Bone marrow (tissue), 2 donors: ENCODE data around the gene MAT2A.
"Not testable (repeated sequence)": the region's sequence is repeated elsewhere in the genome, so short reads cannot be mapped to it uniquely, and the experiment has no call there.

ENCODE experiments used
- DNase-seq, 2 donors: peaks; one replicate each; lab custom pipeline; 2025; lab: John Stamatoyannopoulos, UW

MAT2A gene

DNA sequence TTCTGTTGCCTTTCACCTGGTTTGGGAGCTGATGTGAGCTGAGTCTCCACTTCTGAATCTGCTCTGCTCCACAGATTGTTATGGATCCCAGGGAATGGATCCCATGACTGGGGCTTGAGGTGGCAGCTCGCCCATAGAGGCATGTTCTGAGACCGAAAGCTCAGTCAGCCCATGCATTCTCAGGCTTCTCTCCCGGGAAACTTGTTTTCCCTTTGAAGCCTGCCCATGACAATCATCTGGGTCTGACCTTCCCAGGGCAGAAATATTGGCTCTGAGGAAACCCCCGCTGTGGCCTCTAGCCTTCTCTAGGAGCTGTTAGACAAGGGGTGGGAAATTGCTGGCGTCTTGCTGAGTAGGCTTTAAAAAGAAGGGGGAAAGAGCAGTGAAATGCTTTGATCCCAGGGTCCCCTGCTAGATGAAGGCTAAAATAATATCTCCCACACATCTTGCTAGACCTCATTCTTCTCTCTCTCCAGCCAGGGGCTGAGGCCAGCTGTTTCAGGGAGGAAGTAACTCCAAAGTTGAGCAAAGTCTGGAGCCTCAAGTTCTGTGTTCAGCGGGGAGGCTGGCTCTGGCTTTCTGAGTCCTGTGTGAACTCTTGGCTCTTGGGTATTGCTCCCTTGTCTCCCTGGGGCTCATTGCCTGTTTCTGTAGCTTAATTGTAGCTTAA, 40.4 kb downstream of the MAT2A start:
- peak in 1 of 2 donors; percentile 38 for DNase-seq

DNA sequence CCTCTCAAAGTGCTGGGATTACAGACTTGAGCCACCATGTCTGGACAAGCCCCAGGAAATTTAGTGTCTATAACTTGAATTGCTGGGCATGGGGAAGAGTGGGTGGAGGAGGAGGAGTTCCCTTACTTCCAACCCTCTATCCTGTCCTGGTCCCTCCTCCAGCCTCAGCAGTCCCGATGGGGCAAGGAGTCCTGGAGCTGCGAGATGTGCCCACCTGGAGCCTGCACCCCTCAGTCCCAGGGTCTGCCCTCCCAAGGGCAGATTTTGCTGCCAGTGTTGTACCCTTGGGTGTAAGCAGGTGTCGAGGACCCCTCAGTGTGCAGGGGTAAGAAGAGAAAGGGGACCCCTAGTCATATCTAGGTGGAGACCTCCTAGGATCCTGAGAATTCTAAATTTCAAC, 41.2 kb downstream of the MAT2A start:
- no peak for DNase-seq

- no peak for DNase-seq
These were observed 43.5 kb downstream of the MAT2A start for GRCh38 chr2:85582492-85582891.

DNA sequence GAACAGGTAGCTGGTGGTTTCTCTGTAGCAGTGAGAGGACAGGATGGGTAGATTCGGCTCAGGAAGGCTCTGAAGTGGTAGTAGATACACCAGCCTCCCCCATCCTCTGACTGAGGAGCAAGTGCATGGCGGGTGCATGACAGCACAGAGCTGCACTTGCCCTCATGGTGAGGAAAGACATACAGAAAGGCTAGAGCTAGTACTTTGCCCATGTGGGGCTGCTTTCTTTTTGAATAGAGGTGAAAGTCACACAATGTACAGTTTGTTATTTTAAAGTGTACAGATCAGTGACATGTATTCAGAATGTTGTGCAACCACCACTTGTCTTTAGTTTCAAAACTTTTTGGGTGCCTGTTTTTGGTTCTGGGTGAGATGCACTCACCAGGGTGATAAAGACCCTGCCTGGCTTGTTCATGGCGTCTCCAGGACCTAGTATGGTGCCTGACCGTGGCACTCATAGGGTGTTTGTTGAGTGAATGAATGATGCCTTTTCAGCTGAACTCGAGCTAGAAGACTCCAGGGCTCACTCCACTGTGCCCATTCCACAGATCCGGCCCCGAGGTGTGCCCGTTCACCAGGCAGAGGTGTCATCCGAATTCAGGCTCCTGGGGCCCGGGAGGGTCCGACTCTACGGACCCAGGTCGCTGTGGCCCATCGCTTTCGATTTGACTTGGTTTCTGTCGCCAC, 44.8 kb downstream of the MAT2A start:
- DNase-seq = no peak

DNA sequence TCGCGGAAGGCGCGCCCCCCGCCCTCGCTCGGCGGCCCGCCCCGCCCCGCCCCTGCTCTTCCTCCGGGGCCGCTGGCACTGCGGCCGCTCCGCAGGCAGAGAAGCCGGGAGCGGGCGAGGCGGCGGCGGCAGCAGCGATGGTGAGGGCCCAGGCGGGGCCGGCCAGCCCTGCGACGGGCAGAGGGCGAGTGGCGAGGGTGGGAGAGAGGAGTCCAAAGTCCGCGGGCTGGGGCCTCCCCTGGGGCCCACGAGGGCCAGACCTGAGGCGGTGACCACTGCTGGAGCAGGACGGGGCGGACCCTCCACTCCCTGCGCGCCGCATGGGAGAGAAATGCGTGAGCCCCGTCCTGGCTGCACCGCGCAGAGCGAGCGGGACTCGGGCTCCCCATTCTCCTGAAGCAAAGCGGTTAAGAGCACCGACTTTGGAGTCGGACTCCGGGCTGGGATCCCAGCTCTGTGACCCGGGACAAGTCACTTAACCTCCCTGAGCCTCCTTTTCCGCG, 45.4 kb downstream of the MAT2A start, which contains the start of gene VAMP5:
VAMP5 (plus strand) TSS at position 78 of the 503 bp plus-strand sequence; CDS start at position 138, 60 bp downstream.
- DNase-seq = no peak

- DNase-seq = no peak
These were observed 46.2 kb downstream of the MAT2A start for GRCh38 chr2:85584857-85585780.

GRCh38 chr2:85585781-85586105, 46.8 kb downstream of the MAT2A start:
- peak in 1 of 2 donors; percentile 32 for DNase-seq

GRCh38 chr2:85588236-85588635, 49.3 kb downstream of the MAT2A start:
- DNase-seq = peak in 1 of 2 donors; percentile 17

DNA sequence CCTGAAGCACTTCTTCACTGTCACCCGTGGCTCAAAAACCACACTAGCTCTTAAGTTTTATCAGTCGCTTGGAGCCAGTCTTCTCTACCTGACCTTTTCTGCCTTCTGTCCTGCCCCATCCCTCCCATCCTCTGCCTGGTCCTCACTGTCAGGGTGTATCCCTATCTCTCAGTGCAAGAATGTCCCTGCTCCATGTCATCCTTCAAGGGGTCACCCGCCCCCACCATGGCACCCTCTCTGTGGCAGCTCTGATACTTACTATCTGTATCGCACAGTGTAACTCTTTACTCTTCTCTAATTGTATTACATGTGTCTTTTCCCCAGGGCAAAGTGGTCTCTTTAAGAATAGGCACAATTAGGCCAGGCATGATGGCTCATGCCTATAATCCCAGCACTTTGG, 49.7 kb downstream of the MAT2A start:
- DNase-seq = no peak

DNA sequence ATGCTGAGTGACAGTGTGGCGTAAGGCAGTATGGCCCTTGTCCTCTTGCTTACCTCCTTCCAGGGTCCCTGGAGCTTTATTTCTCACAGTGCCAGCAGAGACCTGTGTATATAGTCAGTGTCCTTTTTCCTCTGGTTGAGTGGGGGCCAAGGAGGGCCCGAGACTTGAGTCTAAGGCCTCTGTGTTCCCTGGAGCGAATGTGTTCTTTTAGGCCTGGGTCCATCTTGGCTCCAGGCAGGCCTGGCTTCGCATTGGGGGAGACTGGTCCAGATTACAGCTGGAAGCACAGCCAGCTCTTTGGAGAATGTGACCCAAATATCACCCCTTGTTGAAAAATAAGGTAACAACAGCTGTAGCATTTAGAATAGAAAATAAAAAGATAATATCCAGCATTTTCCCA, 50.2 kb downstream of the MAT2A start:
- no peak for DNase-seq

- no peak for DNase-seq
These were observed 51.2 kb downstream of the MAT2A start for GRCh38 chr2:85589982-85590791.

GRCh38 chr2:85590950-85591349, 52.0 kb downstream of the MAT2A start:
- no peak for DNase-seq

DNA sequence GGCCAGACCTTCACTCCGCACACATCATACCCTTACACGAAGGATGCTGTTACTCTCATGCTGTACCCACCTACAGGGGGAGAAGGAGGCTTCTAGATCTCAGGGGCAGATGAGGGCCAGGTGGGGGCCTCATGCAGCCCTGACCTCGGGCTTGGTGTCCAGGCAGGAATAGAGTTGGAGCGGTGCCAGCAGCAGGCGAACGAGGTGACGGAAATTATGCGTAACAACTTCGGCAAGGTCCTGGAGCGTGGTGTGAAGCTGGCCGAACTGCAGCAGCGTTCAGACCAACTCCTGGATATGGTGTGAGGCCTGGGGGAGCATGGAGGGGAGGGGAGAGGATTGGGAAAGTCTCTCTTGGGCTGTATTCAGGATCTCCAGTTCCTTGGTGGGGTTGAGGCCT, 52.6 kb downstream of the MAT2A start:
- DNase-seq = no peak

DNA sequence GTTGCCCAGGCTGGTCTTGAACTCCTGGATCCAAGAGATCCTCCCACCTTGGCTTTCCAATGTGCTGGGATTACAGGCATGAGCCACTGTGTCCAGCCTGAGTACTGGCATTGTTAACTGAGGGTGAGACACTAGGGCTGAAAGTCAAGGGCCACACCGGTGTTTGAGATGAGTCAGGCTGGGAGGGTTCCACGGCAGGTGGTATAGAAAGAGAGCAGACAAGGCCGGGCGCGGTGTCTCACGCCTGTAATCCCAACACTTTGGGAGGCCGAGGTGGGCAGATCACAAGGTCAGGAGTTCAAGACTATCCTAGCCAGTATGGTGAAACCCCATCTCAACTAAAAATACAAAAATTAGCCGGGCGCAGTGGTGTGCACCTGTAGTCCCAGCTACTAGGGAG, 53.3 kb downstream of the MAT2A start:
- DNase-seq = not testable (repeated sequence)

DNA sequence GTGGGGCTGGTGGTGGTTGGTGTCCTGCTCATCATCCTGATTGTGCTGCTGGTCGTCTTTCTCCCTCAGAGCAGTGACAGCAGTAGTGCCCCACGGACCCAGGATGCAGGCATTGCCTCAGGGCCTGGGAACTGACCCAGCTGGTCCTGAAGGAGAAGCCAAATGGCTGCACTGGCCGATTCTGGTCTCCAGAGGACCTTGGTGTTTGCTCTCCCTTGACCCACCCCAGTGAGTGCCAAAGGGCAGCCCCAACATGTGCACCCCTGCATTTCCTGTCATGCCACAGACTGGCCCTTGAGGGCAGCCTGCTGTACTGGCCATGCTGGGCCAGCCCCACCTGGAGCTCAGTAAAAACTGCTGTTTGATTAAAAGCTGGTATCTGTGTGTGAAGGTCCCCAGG, 54.1 kb downstream of the MAT2A start:
- no peak for DNase-seq
